Peyer's patch (tissue), 4 donors: ENCODE results near the gene INHBE. TPM values are rescaled to one million over a fixed set of nuclear protein-coding genes. Genes with fewer than 3 reads are reported as not detected.

Experiments used
- DNase-seq, 3 donors: peaks; one replicate each; pipeline ENCODE4 v3.0.0-alpha.2; 2017 to 2019
- H3K27ac ChIP-seq, 4 donors: fragments of 200-600 bp; sonication (generic); one replicate each; pipeline ENCODE4 v1.5.1; 2016 to 2019
- H3K27me3 ChIP-seq, 2 donors: fragments of 200-600 bp; sonication (generic); one replicate each; pipeline ENCODE4 v1.5.1; 2019
- H3K36me3 ChIP-seq, 3 donors: fragments of 200-600 bp; sonication (generic); one replicate each; pipeline ENCODE4 v1.5.1; 2016 to 2019
- H3K4me1 ChIP-seq, 4 donors: fragments of 200-600 bp; sonication (generic); one replicate each; pipeline ENCODE4 v1.5.1; 2016 to 2019
- H3K4me3 ChIP-seq, 4 donors: fragments of 200-600 bp; sonication (generic); 1 replicate in 3 of 4; 2 replicates in 1 of 4; pipeline ENCODE4 v1.5.1; 2016 to 2019; ENCODE audit warnings: mild to moderate bottlenecking in 1 of 4
- H3K9me3 ChIP-seq, 4 donors: fragments of 200-600 bp; sonication (generic); one replicate each; pipeline ENCODE4 v1.5.1; 2016 to 2019; ENCODE audit warnings: mild to moderate bottlenecking in 1 of 4
- POLR2A ChIP-seq, 2 donors: fragments of 450-650 bp; IDR thresholded peaks; one replicate each; pipeline ENCODE4 v1.5.1; 2017; ENCODE audit warnings: antibody characterized with exemption in 2 of 2, mild to moderate bottlenecking in 2 of 2, moderate library complexity in 2 of 2
- total RNA-seq, 4 donors: library from RNA; depleted of rRNA; stranded (reverse); fragments of >200 nt; gene quantifications; one replicate each; pipeline ENCODE4 v1.1.0, GENCODE V29; 2016
- TF ChIP-seq, protein P1 (sequence below), 6 experiments: fragments of 450-650 bp in 4 of 6; fragments of 200-600 bp in 2 of 6; sonication (generic) in 1 of 6; IDR thresholded peaks; one replicate each; pipeline ENCODE4 v1.5.1; 2017 to 2019; ENCODE audit warnings: antibody characterized with exemption in 6 of 6, mild to moderate bottlenecking in 3 of 6, moderate library complexity in 1 of 6

Gene INHBE
- total RNA-seq, 4 donors from 2014 or later, result not detected

DNA sequence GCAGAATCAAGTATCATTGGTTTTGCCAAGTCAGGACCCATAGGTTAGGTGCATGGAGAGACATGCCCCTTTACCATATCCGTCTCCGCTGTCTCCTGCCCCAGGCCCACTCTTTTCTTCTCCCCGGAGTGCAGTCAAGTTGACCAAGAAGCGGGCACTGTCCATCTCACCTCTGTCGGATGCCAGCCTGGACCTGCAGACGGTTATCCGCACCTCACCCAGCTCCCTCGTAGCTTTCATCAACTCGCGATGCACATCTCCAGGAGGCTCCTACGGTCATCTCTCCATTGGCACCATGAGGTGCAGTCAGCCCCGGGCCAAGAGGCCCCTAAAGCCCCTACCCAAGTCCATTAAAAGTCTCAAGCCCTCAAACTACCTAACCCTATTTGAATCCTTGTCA, 9.5 kb downstream of the INHBE start:
- no peak for DNase-seq
- H3K4me1 ChIP-seq, result peaks cover 8 to 30% (median 15%) of the 10 kb centered on the region in 4 donors
- TF ChIP-seq POLR2A (IDR thresholded peaks at IDR 0.05), result no peak
- TF ChIP-seq, protein P1, sequence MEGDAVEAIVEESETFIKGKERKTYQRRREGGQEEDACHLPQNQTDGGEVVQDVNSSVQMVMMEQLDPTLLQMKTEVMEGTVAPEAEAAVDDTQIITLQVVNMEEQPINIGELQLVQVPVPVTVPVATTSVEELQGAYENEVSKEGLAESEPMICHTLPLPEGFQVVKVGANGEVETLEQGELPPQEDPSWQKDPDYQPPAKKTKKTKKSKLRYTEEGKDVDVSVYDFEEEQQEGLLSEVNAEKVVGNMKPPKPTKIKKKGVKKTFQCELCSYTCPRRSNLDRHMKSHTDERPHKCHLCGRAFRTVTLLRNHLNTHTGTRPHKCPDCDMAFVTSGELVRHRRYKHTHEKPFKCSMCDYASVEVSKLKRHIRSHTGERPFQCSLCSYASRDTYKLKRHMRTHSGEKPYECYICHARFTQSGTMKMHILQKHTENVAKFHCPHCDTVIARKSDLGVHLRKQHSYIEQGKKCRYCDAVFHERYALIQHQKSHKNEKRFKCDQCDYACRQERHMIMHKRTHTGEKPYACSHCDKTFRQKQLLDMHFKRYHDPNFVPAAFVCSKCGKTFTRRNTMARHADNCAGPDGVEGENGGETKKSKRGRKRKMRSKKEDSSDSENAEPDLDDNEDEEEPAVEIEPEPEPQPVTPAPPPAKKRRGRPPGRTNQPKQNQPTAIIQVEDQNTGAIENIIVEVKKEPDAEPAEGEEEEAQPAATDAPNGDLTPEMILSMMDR (IDR thresholded peaks at IDR 0.05), result no peak
- no peaks in the 10 kb centered on the region for H3K36me3 ChIP-seq
- no peaks in the 10 kb centered on the region for H3K27me3 ChIP-seq
- H3K4me3 ChIP-seq, result no peak overlapping the region
- H3K27ac ChIP-seq, result no peak overlapping the region
- no peaks in the 10 kb centered on the region for H3K9me3 ChIP-seq

DNA sequence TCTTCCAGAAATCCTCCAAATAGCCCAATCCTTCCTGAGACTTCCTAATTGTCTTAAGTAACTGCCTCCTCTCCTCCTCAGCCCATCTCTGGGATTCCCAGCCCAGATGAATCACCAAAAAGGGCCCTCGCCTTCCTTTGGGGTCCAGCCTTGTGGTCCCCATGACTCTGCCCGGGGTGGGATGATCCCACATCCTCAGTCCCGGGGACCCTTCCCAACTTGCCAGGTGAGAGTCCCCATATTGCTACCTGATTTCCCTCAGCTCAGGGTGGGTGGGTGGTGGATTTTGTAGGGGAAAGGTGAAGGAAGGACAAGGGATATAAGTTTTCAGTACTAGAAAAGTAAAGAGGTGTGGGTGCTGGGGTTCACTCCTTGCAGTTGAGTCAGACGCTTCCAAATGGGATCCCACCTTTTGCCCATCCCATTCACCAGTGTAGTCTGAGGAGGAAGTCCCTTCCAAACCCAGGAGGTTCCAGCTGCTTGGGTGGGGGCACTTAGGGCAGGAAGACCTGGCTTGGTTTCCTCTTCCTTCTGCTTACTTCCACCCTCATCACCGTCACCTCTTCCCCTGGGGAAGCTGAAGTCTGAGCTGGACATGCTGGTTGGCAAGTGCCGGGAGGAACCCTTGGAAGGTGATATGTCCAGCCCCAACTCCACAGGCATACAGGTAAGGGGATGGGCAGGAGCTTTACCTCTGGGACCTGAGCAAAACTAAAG, 10.1 kb downstream of the INHBE start:
- TF ChIP-seq POLR2A (IDR thresholded peaks at IDR 0.05), result no peak
- TF ChIP-seq, protein P1 (IDR thresholded peaks at IDR 0.05), result no peak
- peaks cover 8 to 26% (median 15%) of the 10 kb centered on the region in 4 donors for H3K4me1 ChIP-seq
- no peaks in the 10 kb centered on the region for H3K36me3 ChIP-seq
- no peak overlapping the region for H3K27ac ChIP-seq
- no peaks in the 10 kb centered on the region for H3K9me3 ChIP-seq
- H3K4me3 ChIP-seq, result no peak overlapping the region
- no peak for DNase-seq
- no peaks in the 10 kb centered on the region for H3K27me3 ChIP-seq

DNA sequence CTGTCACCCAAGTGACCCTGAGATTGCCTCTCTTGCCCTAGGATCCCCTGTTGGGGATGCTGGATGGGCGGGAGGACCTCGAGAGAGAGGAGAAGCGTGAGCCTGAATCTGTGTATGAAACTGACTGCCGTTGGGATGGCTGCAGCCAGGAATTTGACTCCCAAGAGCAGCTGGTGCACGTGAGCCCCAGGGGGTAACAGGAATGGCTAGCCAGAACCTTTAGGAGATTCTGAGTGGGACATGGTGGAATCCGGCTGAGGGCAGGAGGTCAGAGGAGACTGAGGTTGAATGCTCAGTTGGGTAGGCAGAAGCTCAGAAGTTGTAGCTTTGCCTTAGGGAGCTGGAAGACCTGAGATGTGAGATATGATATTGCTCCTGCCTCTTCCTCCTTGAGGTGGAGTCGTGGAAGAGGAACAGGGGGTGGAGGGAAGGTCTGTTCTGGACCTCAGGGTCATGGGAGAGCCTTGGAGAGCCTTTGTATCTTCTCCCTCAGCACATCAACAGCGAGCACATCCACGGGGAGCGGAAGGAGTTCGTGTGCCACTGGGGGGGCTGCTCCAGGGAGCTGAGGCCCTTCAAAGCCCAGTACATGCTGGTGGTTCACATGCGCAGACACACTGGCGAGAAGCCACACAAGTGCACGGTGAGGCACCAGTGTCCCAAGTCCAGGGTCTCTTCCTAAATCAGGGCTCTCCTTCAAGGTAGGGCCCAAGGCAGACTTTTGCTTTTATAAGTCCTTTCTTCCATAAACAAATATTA, 10.8 kb downstream of the INHBE start:
- Histone ChIP-seq H3K4me3 (no peak overlapping the region), H3K27ac (no peak overlapping the region), H3K36me3 (no peaks in the 10 kb centered on the region), H3K27me3 (no peaks in the 10 kb centered on the region), H3K9me3 (no peaks in the 10 kb centered on the region), H3K4me1 (peaks cover 3 to 25% (median 9%) of the 10 kb centered on the region in 4 donors)
- DNase-seq, result no peak
- TF ChIP-seq, protein P1 (IDR thresholded peaks at IDR 0.05), result no peak
- TF ChIP-seq POLR2A (IDR thresholded peaks at IDR 0.05), result no peak

DNA sequence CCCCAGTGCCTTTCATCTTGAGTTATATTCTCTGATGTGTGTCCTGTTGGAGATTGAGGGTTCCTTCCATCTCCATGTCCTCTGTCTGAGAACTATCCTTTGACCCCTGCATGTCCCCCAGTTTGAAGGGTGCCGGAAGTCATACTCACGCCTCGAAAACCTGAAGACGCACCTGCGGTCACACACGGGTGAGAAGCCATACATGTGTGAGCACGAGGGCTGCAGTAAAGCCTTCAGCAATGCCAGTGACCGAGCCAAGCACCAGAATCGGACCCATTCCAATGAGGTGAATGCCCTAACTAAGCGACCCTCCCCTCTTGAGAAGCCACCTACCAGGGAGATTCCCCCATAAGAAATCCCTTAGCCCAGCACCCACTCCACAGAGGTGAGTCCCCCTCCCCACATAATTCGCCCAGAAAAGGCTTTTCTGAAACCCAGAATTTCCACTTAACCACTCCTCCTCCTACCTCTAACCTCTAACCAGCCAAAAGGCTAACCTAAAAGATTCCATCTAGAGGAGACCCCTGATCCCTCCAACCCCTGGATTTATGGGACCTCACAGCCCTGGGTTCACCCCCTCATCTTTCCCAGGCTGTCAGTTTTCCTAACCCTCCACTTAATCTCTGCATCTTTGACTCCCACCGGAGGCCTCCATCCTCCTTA, 12.2 kb downstream of the INHBE start:
- H3K4me1 ChIP-seq, result peaks cover 0 to 23% (median 2%) of the 10 kb centered on the region in 4 donors
- peaks cover 0 to 4% (median 0%) of the 10 kb centered on the region in 3 donors for H3K36me3 ChIP-seq
- no peak for DNase-seq
- no peaks in the 10 kb centered on the region for H3K27me3 ChIP-seq
- TF ChIP-seq, protein P1 (IDR thresholded peaks at IDR 0.05), result no peak
- no peak for TF ChIP-seq POLR2A (IDR thresholded peaks at IDR 0.05)
- H3K27ac ChIP-seq, result no peak overlapping the region
- no peak overlapping the region for H3K4me3 ChIP-seq
- no peaks in the 10 kb centered on the region for H3K9me3 ChIP-seq

DNA sequence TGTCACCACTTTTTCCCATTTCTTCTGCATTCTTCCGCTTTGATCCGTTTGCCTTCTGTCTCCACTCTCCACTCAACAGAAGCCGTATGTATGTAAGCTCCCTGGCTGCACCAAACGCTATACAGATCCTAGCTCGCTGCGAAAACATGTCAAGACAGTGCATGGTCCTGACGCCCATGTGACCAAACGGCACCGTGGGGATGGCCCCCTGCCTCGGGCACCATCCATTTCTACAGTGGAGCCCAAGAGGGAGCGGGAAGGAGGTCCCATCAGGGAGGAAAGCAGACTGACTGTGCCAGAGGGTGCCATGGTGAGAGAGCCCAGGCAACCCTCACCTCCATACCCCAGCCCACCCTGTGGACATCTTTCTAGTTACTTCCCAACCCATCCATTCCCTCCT, 12.8 kb downstream of the INHBE start:
- DNase-seq, result no peak
- H3K27me3 ChIP-seq, result no peaks in the 10 kb centered on the region
- H3K27ac ChIP-seq, result no peak overlapping the region
- no peaks in the 10 kb centered on the region for H3K9me3 ChIP-seq
- H3K4me3 ChIP-seq, result no peak overlapping the region
- TF ChIP-seq POLR2A (IDR thresholded peaks at IDR 0.05), result no peak
- TF ChIP-seq, protein P1 (IDR thresholded peaks at IDR 0.05), result no peak
- H3K4me1 ChIP-seq, result peaks cover 0 to 18% (median 2%) of the 10 kb centered on the region in 4 donors
- peaks cover 0 to 4% (median 0%) of the 10 kb centered on the region in 3 donors for H3K36me3 ChIP-seq
